HepG2 (cell line): ENCODE measurements around the gene CCDC154. TPM values are rescaled to one million over a fixed set of nuclear protein-coding genes. Genes with fewer than 3 reads are reported as not detected.
A peak's percentile ranks its signal among the peaks of the same experiment; 100 is the strongest.

ENCODE experiments used
- KLF15 ChIP-seq: sonication (generic); formaldehyde crosslinking; IDR thresholded peaks from 2 replicates; pipeline ENCODE4 v1.8.1; 2023; ENCODE audit warnings: borderline replicate concordance, mild to moderate bottlenecking, inconsistent platforms, missing genetic modification reagents, mixed read lengths
- MLLT10 ChIP-seq: sonication (generic); formaldehyde crosslinking; IDR thresholded peaks from 2 replicates; pipeline ENCODE4 v1.4.0; 2020; ENCODE audit warnings: missing genetic modification reagents
- NFE2 ChIP-seq: sonication (generic); formaldehyde crosslinking; IDR thresholded peaks from 2 replicates; pipeline ENCODE4 v1.4.0; 2020; ENCODE audit warnings: missing genetic modification reagents
- NFKBIZ ChIP-seq: IDR thresholded peaks from 2 replicates; pipeline ENCODE4 v1.6.1; 2018; ENCODE audit warnings: missing genetic modification reagents, missing compliant biosample characterization
- PAF1 ChIP-seq: IDR thresholded peaks from 2 replicates; pipeline ENCODE4 v1.6.1; 2016; ENCODE audit warnings: missing genetic modification reagents, missing compliant biosample characterization
- RXRA ChIP-seq: sonication (generic); formaldehyde crosslinking; IDR thresholded peaks from 2 replicates; pipeline ENCODE4 v1.5.1; 2020; ENCODE audit warnings: missing genetic modification reagents
- SCMH1 ChIP-seq: sonication (generic); formaldehyde crosslinking; IDR thresholded peaks from 2 replicates; pipeline ENCODE4 v1.9.0; 2021; ENCODE audit warnings: missing genetic modification reagents, mild to moderate bottlenecking, borderline replicate concordance
- SIX4 ChIP-seq: sonication (generic); formaldehyde crosslinking; IDR thresholded peaks from 2 replicates; pipeline ENCODE4 v1.4.0; 2020; ENCODE audit warnings: missing genetic modification reagents
- ZBTB20 ChIP-seq: sonication (generic); formaldehyde crosslinking; IDR thresholded peaks from 2 replicates; pipeline ENCODE4 v1.8.1; 2023; ENCODE audit warnings: missing genetic modification reagents, low read depth, mild to moderate bottlenecking, borderline replicate concordance
- ZBTB38 ChIP-seq: sonication (generic); formaldehyde crosslinking; IDR thresholded peaks from 2 replicates; pipeline ENCODE4 v1.5.1; 2020; ENCODE audit warnings: mild to moderate bottlenecking, missing genetic modification reagents
- ZFY ChIP-seq: sonication (generic); formaldehyde crosslinking; IDR thresholded peaks from 2 replicates; pipeline ENCODE4 v1.4.0; 2020; ENCODE audit warnings: missing genetic modification reagents
- ZNF10 ChIP-seq: sonication (generic); formaldehyde crosslinking; IDR thresholded peaks from 2 replicates; pipeline ENCODE4 v1.4.0; 2020; ENCODE audit warnings: mild to moderate bottlenecking, low read depth, missing genetic modification reagents, borderline replicate concordance
- ZNF101 ChIP-seq: sonication (generic); formaldehyde crosslinking; IDR thresholded peaks from 2 replicates; pipeline ENCODE4 v1.4.0; 2020; ENCODE audit warnings: mild to moderate bottlenecking, low read depth, missing genetic modification reagents, borderline replicate concordance
- ZNF256 ChIP-seq: sonication (generic); formaldehyde crosslinking; conservative IDR thresholded peaks from 2 replicates; pipeline ENCODE4 v1.4.0; 2020; ENCODE audit warnings: missing genetic modification reagents
- ZNF446 ChIP-seq: sonication (generic); formaldehyde crosslinking; IDR thresholded peaks from 2 replicates; pipeline ENCODE4 v1.5.0; 2020; ENCODE audit warnings: mild to moderate bottlenecking, missing genetic modification reagents
- ZNF7 ChIP-seq: IDR thresholded peaks from 2 replicates; pipeline ENCODE4 v1.6.1; 2016; ENCODE audit warnings: missing biosample characterization, missing genetic modification reagents
- ZNF772 ChIP-seq: sonication (generic); formaldehyde crosslinking; IDR thresholded peaks from 2 replicates; pipeline ENCODE4 v1.5.0; 2020; ENCODE audit warnings: mild to moderate bottlenecking, missing genetic modification reagents
- ZNF878 ChIP-seq: sonication (generic); formaldehyde crosslinking; IDR thresholded peaks from 2 replicates; pipeline ENCODE4 v1.8.1; 2023; ENCODE audit warnings: mild to moderate bottlenecking, missing genetic modification reagents, moderate library complexity
- polyA plus RNA-seq, 8 experiments: library from polyadenylated mRNA; depleted of rRNA in 3 of 8; stranded (reverse) in 7 of 8; unstranded in 1 of 8; fragments of >200 nt; fragmentation: Illumina TruSeq in 4 of 8; extraction: Trizol in 4 of 8; gene quantifications; 2 replicates each; pipeline versions ENCODE4 v1.2.1 to v1.2.3, GENCODE V29; 2011 to 2016; ENCODE audit warnings: low read depth in 4 of 8, missing spikeins in 1 of 8, mixed read lengths in 1 of 8; ENCODE audit not compliant: insufficient read depth in 1 of 8
- total RNA-seq, 5 experiments: library from RNA; depleted of rRNA; stranded (reverse); fragments of >200 nt; fragmentation: Illumina TruSeq; extraction: Trizol; gene quantifications; 2 replicates each; pipeline ENCODE4 v1.2.3, GENCODE V29; 2016; ENCODE audit warnings: low read depth in 1 of 5
- TF ChIP-seq, protein P1 (sequence below): sonication (generic); formaldehyde crosslinking; IDR thresholded peaks from 2 replicates; pipeline ENCODE4 v1.8.0; 2023; ENCODE audit warnings: mild to moderate bottlenecking, missing genetic modification reagents
- TF ChIP-seq, protein P2 (sequence below): sonication (generic); formaldehyde crosslinking; IDR thresholded peaks from 2 replicates; pipeline ENCODE4 v1.4.0; 2020; ENCODE audit warnings: mild to moderate bottlenecking, missing genetic modification reagents
- TF ChIP-seq, protein P3 (sequence below): sonication (generic); formaldehyde crosslinking; IDR thresholded peaks from 2 replicates; pipeline ENCODE4 v1.4.0; 2020; ENCODE audit warnings: mild to moderate bottlenecking, missing genetic modification reagents
- TF ChIP-seq, protein P4 (sequence below): sonication (generic); formaldehyde crosslinking; IDR thresholded peaks from 2 replicates; pipeline ENCODE4 v1.4.0; 2020; ENCODE audit warnings: missing genetic modification reagents
- TF ChIP-seq, protein P5 (sequence below): sonication (generic); formaldehyde crosslinking; IDR thresholded peaks from 2 replicates; pipeline ENCODE4 v1.8.0; 2022; ENCODE audit warnings: missing genetic modification reagents, mild to moderate bottlenecking, moderate library complexity, borderline replicate concordance
- TF ChIP-seq, protein P6 (sequence below): sonication (generic); formaldehyde crosslinking; IDR thresholded peaks from 2 replicates; pipeline ENCODE4 v1.9.0; 2021; ENCODE audit warnings: missing genetic modification reagents, mild to moderate bottlenecking, borderline replicate concordance

The CCDC154 gene
- total and polyA plus RNA-seq, 2 of the 13 experiments (the other 11 are each of a cell fraction or from before 2014, with no cell fraction given): 0.92 to 1.5 TPM

DNA sequence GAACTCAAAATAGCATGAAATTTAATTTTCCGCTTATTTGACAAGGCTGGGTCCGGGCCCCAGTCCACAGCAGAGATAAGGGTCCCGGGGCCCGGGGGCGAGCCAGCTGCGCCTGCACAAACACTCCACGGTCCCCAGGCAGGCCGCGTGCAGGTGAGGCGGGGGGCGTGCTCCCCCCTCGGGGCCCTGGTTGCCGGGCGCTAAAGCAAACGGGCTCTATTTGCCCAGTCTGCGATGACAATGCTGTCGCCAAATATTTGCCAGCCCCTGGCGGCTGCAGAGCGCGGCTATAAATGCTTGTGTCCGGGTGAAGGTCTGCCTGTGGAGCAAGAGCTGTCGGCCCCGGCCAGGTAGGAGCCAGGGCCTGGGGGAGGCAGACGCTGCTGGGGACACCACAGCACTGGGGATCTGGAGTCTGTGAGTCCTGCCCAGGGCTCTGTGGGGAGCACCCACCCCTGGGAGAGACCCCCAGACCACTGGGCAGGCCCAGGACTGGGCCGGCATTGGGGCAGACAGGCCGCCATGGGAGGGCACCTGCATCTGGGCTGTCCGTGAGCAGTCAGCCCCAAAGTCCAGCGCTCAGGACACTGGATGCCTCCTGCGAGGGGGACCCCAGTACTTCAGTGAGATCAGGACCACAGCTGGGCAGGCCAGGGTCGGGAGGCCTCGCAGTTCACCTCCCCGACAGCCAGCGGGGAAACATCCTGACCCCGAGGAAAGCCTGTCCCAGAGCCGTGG is 13.4 kb downstream of the CCDC154 start, which contains the start of gene PERCC1 (continued):
- TF ChIP-seq, protein P1, sequence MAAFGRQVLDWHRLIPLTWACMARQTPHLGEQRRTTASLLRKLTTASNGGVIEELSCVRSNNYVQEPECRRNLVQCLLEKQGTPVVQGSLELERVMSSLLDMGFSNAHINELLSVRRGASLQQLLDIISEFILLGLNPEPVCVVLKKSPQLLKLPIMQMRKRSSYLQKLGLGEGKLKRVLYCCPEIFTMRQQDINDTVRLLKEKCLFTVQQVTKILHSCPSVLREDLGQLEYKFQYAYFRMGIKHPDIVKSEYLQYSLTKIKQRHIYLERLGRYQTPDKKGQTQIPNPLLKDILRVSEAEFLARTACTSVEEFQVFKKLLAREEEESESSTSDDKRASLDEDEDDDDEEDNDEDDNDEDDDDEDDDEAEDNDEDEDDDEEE (CRISPR knock-in tag): 0 out of 2 replicates have a peak, but pooled peaks have one; percentile 41
- TF ChIP-seq RXRA (CRISPR knock-in tag) (peak; percentile 71; the same call in 1 of the 2 replicates), NFKBIZ (no peak), ZBTB38 (CRISPR knock-in tag) (0 out of 2 replicates have a peak, but pooled peaks have one; percentile 19), SIX4 (CRISPR knock-in tag) (no peak), ZNF256 (CRISPR knock-in tag) (no peak), ZNF101 (CRISPR knock-in tag) (no peak), ZNF878 (no peak), ZNF7 (CRISPR knock-in tag) (no peak), SCMH1 (CRISPR knock-in tag) (no peak), ZBTB20 (CRISPR knock-in tag) (no peak), ZFY (CRISPR knock-in tag) (peak; percentile 64), ZNF446 (no peak), ZNF772 (CRISPR knock-in tag) (peak; percentile 80; the same call in 1 of the 2 replicates), MLLT10 (CRISPR knock-in tag) (no peak), ZNF10 (CRISPR knock-in tag) (no peak), NFE2 (CRISPR knock-in tag) (no peak), KLF15 (CRISPR knock-in tag) (no peak), PAF1 (CRISPR knock-in tag) (no peak)
- TF ChIP-seq, protein P2, sequence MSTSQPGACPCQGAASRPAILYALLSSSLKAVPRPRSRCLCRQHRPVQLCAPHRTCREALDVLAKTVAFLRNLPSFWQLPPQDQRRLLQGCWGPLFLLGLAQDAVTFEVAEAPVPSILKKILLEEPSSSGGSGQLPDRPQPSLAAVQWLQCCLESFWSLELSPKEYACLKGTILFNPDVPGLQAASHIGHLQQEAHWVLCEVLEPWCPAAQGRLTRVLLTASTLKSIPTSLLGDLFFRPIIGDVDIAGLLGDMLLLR: no peak
- TF ChIP-seq, protein P3, sequence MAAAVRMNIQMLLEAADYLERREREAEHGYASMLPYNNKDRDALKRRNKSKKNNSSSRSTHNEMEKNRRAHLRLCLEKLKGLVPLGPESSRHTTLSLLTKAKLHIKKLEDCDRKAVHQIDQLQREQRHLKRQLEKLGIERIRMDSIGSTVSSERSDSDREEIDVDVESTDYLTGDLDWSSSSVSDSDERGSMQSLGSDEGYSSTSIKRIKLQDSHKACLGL: no peak
- TF ChIP-seq, protein P4, sequence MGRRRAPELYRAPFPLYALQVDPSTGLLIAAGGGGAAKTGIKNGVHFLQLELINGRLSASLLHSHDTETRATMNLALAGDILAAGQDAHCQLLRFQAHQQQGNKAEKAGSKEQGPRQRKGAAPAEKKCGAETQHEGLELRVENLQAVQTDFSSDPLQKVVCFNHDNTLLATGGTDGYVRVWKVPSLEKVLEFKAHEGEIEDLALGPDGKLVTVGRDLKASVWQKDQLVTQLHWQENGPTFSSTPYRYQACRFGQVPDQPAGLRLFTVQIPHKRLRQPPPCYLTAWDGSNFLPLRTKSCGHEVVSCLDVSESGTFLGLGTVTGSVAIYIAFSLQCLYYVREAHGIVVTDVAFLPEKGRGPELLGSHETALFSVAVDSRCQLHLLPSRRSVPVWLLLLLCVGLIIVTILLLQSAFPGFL (CRISPR knock-in tag): no peak
- TF ChIP-seq, protein P5, sequence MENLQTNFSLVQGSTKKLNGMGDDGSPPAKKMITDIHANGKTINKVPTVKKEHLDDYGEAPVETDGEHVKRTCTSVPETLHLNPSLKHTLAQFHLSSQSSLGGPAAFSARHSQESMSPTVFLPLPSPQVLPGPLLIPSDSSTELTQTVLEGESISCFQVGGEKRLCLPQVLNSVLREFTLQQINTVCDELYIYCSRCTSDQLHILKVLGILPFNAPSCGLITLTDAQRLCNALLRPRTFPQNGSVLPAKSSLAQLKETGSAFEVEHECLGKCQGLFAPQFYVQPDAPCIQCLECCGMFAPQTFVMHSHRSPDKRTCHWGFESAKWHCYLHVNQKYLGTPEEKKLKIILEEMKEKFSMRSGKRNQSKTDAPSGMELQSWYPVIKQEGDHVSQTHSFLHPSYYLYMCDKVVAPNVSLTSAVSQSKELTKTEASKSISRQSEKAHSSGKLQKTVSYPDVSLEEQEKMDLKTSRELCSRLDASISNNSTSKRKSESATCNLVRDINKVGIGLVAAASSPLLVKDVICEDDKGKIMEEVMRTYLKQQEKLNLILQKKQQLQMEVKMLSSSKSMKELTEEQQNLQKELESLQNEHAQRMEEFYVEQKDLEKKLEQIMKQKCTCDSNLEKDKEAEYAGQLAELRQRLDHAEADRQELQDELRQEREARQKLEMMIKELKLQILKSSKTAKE: peak; percentile 92
- TF ChIP-seq, protein P6, sequence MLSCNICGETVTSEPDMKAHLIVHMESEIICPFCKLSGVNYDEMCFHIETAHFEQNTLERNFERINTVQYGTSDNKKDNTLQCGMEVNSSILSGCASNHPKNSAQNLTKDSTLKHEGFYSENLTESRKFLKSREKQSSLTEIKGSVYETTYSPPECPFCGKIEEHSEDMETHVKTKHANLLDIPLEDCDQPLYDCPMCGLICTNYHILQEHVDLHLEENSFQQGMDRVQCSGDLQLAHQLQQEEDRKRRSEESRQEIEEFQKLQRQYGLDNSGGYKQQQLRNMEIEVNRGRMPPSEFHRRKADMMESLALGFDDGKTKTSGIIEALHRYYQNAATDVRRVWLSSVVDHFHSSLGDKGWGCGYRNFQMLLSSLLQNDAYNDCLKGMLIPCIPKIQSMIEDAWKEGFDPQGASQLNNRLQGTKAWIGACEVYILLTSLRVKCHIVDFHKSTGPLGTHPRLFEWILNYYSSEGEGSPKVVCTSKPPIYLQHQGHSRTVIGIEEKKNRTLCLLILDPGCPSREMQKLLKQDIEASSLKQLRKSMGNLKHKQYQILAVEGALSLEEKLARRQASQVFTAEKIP (CRISPR knock-in tag): no peak
